HG03439 (cell line): ENCODE data around the gene ANKS3.
"Not testable (repeated sequence)": the region's sequence is repeated elsewhere in the genome, so short reads cannot be mapped to it uniquely, and the experiment has no call there.

Experiments
- ATAC-seq: cut with Tn5 transposase; IDR thresholded peaks from one replicate; pipeline ENCODE4 v1.9.1; 2021; ENCODE audit warnings: mild to moderate bottlenecking, moderate library complexity; ENCODE audit not compliant: unreplicated experiment

Gene ANKS3

DNA sequence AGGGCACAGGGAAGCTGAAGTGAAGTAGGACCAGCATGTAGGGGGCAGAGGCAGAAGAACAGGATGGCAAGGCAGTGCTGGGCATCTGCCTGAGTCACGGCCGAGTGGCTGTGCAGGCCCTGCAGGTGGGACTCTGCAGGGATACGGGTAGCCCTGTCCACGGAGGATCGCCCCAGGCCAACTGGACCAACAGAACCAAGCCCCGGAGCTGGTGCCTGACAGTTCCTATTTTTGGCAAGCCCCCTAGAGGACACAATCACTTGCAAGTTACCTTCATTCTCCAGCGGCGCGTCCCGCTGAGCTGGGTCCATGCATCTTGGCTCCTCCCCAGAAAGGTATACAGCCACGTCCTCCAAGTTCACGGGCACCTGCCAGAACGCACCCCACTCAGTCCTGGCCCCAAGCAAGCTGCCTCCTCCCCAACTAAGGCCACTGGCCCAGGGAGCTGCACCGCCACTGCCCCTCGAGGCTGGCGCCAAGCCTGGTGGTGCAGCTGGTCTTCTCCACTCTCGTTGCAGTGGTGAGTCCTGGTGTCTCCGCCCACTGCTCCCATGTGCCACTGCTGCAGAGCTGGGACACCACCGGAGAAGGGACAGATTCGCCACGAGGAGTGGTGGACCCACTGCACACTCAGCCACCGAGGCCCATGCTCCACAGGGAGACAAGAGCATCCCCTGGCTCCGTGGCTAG is 26.3 kb upstream of the ANKS3 start:
- ATAC-seq: no peak

DNA sequence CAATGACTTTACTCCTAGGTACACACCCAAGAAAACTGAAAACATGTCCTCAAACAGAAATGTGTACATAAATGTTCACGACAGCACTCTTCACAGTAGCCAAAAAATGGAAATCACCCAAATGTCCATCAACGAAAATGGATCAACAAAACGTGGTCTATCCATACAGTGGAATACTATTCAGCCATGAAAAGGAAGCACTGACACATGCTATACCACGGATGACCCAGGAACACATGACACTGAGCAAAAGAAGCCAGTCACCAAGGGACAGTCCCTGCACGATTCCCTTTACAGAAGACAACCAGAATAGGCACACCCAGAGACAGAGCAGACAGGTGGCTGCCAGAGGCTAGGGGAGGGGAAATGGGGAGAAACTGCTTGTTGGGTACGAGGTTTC is 21.6 kb upstream of the ANKS3 start:
- ATAC-seq: no peak

DNA sequence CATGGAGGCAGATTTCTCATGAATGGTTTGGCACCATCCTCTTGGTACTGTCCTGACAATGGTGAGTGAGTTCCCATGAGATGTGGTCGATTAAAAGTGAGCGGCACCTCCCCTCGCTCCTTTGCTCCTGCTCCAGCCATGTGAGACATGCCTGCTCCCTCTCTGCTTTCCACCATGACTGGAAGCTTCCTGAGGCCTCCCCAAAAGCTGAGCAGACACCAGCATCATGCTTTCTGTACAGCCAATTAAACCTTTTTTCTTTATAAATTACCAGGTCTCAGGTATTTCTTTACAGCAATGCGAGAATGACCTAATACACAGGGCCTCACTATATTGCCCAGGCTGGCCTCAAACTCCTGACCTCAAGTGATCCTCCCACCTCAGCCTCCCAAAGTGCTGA is 20.8 kb upstream of the ANKS3 start:
- ATAC-seq: no peak

DNA sequence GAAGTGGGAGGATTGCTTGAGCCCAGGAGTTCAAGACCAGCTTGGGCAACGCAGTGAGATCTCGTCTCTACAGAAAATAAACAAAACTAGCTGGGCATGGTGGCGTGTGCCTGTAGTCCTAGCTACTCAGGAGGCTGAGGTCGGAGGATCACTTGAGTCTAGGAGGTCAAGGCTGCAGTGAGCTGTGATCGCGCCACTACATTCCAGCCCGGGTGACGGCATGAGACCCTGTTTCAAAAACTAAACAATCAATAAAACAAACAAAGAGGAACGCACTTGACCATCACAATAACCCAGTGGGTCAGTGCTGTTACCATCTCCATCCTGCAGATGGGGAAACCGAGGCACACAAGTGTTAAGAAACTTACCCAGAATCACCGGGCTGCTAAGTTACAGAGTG is 19.2 kb upstream of the ANKS3 start:
- no peak for ATAC-seq

DNA sequence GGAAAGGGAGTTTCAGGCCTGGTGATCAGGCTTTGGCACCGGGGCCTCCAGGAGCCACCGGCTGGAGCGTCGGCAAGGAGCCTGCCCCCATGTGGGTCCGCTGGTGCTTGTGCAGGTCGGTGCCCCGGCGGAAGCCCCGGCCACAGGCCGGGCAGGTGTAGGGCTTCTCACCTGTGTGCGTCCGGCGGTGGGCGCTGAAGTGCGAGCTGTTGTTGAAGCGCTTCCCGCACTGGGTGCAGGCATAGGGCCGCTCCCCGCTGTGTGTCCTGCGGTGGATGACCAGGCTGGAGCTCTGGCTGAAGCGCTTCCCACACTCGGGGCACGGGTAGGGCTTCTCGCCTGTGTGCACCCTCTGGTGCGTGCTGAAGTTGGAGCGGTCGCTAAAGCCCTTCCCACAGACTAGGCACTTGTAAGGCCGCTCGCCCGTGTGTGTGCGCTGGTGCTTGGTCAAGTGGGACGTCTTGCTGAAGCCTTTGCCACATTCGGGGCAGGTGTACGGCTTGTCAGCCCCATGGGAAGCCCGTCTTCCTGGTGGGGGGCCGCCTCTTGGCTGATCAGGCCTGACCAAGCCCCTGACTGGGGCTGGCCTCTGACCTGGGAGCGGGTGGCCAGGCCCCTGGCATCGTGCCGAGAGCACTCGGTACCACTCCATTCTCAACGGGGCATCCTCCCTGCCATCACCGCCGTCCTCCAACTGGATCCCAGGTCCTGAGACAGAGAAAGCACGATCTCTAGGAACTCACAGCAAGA is 18.5 kb upstream of the ANKS3 start:
- ATAC-seq: no peak

- no peak for ATAC-seq
Measured at GRCh38 chr16:4750896-4751295, 16.8 kb upstream of the ANKS3 start.

DNA sequence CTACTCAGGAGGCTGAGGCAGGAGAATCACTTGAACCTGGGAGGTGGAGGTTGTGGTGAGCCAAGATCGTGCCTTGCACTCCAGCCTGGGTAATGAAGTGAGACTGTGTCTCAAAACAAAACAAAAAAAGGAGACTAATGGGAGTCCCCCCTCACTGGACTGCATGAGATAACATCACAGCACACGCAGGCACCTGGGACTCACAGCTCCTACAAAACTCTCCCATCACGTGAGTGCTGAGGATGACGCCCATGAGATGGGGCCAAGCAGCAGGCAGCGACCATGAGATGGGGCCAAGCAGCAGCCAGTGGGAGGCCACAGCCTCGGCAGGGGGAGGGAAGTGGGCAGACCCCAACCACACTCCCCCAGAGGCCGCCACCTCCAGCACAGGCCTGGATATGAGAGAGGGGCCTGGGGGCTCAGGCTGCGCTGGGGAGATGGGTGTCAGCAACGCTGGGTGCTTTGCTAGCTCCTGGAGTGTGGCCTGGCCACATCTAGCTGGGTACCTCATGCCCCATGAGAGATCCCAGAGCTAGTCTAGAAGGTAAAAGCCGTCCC is 15.7 kb upstream of the ANKS3 start:
- no peak for ATAC-seq

GRCh38 chr16:4748682-4749411 is 14.8 kb upstream of the ANKS3 start:
- no peak for ATAC-seq

DNA sequence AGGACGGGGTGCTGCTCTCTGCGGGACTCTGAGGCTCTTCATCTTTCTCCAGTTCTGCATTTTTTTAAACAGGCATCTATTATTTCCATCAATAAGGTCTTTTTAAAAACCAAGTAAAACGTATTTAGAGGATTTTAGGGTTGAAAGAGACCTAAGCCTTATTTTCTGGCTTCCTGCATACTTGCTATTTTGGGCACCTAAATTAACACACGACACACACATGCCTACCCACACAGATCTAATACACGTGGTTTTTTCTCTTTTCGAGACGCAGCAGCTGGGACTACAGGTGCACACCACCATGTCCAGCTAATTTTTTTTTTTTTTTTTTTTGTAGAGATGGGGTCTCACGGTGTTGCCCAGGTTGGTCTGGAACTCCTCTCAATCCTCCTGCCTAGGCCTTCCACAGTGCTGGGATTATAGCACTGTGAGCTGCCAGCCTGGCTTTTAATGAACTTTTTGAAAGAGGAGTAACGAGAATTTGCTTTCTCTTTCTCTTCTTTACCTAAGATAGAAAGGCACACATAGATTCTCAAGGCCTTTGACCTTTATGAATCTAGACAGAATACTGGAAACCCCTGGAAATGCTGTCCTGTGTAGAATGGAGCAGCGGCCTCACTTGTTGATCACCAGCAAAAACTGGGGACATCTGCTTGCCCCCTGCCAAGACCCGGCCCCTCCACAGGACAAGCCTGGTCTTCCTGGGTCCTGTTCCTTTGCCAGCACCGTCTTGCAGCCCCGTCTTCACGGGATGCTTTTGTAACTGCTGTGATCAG is 14.0 kb upstream of the ANKS3 start:
- ATAC-seq: no peak

DNA sequence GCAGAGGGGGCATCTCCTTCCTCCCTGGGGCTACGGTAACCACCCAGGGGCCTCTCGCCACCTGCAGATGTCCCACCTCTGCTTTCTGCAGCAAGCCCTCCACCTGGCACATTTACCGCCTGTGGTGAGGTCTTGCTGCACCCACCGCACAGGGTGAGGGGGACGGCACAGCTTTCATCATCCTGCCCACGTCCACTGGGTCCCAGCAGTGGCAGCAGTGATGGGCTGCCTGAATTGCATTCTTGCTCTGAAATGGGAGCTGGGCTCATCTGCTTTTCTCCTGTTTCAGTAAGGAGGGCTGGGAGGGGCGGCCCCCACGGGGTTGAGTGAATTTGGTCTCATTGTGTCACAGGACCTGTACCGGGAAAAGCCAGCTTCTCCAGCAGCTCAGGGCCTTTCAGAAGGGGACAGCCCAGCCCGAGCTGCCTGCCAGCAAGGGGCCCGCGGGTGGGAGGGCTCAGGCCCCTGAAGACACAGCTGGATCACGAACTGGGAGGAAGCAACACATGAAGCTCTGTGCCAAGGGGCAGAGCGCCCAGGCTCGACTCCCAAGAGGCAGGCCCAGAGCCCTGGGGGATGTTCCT is 13.0 kb upstream of the ANKS3 start:
- ATAC-seq: no peak

- ATAC-seq: no peak
Measured at GRCh38 chr16:4746215-4746614, 12.1 kb upstream of the ANKS3 start.

GRCh38 chr16:4745274-4745569 is 11.2 kb upstream of the ANKS3 start:
- ATAC-seq: no peak

DNA sequence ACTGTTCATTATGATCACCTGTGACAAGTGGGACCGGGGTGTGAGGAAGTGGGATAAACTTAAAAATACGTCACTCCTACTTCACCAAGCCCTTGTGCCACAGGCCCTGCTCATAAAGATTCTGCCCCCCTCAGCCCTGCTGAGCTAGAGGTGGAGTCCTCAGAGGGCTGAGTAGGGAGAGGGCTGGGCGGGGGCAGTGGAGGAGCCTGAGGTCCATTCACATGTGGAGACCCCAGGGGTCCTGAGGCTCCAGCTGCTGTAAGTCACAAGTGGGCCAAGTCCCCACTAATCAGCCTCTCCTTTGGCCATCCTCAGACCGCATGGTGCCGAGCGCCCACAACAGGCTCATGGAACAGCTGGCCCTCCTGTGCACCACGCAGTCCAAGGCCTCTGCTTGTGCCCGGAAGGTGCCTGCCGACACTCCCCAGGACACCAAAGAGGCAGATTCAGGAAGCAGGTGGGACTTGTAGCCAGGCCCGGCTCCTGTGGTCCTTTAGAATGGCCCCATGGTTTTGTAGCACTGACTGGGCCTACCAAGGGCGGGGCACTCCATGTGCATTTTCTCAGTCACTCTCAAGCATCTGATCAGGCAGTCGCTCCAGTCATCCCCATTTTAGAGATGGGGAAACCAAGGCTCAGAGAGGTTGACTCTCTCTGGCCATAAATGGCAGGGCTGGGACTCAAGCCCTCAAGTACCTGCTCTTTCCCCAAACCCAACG is 10.6 kb upstream of the ANKS3 start:
- no peak for ATAC-seq

DNA sequence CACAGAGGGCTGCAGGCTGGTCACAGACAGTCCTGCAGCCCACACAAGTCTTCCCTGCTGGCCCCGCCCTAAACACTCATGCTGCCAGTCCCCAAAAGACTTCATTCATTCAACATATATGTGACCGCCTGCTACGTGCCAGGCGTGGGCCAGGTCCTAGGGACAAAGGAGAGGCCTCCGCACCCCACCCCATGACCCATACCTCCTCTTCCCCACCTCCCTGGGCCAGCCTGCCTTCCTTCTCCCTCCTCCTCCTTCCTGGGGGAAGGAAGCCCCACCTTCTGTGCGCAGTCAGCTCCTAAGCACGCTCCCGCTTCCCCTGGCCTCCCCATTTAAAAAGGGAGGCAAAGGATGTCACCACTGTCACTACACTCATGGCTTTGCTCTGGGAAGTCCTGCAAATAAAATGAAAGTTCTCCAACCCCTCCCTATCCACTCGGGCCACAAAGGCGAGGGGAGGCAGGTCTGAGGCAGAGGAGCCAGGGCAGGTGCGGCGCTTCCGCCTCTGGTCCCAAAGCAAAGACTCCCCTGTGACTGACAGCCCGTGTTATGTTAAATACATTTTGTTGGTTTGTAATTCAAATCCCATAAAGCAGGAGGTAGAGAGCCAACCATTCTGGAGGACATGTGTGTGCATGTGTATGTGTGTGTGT is 9.3 kb upstream of the ANKS3 start:
- ATAC-seq: no peak

- not testable (repeated sequence) for ATAC-seq
Measured at GRCh38 chr16:4738370-4738769, 4.3 kb upstream of the ANKS3 start.

DNA sequence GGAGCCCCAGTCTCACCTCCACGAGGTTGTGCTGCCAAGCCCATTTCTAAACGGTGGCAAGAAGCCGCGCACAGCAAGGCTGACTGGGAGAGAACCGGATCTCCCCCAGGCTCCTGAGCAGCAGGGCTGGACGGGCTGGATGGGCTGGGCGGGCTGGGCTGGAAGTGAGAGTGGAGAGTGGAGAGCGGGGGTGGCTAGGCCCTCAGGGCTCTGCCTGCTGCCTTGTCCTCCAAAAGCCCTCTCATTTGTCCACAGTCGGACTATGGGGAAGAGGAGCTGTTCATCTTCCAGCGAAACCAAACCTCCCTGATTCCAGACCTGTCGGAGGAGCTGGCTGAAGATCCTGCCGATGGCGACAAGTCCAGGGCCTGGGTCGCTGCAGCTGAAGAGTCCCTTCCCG is 3.5 kb upstream of the ANKS3 start:
- no peak for ATAC-seq

- no peak for ATAC-seq
Measured at GRCh38 chr16:4736546-4736945, 2.5 kb upstream of the ANKS3 start.

DNA sequence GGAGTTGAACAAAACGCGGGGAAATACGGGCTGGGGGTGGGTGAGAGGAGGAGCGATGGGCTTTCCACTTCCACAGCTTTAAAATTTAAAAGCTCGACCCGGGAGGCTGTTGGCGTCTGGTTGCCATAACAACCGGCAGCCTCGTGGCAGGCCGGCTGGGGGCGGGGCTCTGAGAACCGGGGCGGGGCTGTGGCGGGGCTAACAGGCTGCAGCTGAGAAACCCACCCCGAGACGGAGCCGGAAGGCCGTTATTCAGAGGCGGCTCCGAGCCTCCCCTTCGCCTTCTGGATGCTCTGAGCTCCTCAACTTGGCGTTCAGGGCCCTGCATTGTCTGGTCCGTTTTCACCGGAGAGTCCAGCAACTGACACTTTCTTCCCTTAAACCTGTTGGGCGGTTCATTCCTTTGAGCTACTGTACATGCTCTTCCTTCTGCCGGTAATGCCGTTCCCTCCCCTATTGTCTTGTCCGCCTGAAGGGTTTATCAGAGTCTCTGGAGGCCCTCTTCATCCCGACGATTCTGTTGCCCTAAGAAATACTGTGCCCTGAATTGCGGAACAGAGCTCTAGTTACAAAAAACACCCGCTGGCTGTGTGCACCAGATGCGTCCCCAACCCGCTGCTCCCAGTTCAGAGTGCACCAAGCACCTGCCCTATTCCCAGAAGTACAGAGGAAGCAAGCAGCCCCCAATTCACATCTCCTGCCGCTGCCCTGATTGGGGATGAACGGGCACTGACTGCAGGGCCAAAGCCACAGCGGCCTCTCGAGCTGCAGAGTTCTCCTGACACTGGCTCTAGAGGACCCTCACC is 862 bp upstream of the ANKS3 start:
- ATAC-seq: peak; percentile 53

DNA sequence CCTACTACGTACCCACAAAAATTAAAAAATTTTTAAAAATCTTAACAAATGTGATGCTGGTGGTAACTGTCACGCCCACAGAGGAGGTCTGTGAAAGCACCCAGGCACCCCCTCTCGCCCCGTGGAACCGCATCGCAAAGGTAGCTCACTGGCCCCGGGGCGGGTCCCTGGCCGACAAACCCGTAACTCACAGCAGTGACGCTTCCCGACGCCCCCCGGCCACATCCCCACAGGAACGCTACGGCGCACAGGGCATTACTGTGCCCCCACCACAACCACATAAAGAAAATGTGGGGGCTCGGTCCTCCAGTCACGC is 366 bp downstream of the ANKS3 start:
- ATAC-seq: peak; percentile 18
